Fibroblast of the aortic adventitia (primary cell): ENCODE results near the gene VPS35L. TPM values are rescaled to one million over a fixed set of nuclear protein-coding genes. Genes with fewer than 3 reads are reported as not detected.

ENCODE experiments used
- DNase-seq: peaks from one replicate; pipeline ENCODE4 v3.0.0-alpha.2; 2010; ENCODE audit warnings: low read depth
- H3K4me3 ChIP-seq: 2 replicates; pipeline ENCODE4 v1.5.1; 2011; ENCODE audit warnings: low read depth, mild to moderate bottlenecking, control low read depth, low read length, moderate library complexity
- total RNA-seq: library from RNA; depleted of rRNA; stranded (reverse); fragments of >200 nt; gene quantifications from 2 replicates; pipeline ENCODE4 v1.2.3, GENCODE V29; 2012; ENCODE audit warnings: low replicate concordance
- TF ChIP-seq, protein P1 (sequence below): IDR thresholded peaks from 2 replicates; pipeline ENCODE4 v1.5.1; 2011; ENCODE audit warnings: mild to moderate bottlenecking, low read length, control low read depth, inconsistent platforms; ENCODE audit not compliant: insufficient read depth

Gene VPS35L
- total RNA-seq, 1 donor = 67.7 TPM

DNA sequence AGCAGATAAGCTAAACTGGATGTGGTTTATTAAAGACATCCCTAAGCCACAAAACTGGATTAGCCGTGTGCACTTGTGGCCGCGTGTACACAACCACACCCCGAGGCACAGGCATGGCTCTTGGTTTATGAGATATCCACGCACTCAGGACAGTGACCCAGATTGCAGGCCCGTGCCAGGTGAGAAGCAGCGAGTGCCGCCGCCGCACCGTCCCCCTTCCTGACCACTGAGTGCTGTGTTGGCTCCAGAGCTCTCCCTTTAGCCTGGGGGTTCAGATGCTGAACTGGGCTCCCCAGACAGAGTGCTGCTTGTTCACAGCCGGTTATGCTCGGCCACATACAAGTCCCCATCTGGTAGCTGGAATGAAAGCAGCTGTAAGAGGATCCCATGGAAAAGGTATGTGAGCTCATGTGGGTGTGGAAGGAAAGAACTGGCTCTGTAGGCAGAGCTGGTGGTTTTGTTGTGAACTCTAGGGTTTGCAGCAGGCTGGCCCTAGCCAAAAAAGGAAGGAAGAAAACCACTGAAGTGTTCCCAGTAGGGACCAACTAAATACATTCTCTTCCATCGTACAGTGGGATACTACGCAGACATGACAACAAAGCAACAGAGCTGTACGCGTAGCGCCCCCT lies 133.0 kb downstream of the VPS35L start:
- TF ChIP-seq, protein P1, sequence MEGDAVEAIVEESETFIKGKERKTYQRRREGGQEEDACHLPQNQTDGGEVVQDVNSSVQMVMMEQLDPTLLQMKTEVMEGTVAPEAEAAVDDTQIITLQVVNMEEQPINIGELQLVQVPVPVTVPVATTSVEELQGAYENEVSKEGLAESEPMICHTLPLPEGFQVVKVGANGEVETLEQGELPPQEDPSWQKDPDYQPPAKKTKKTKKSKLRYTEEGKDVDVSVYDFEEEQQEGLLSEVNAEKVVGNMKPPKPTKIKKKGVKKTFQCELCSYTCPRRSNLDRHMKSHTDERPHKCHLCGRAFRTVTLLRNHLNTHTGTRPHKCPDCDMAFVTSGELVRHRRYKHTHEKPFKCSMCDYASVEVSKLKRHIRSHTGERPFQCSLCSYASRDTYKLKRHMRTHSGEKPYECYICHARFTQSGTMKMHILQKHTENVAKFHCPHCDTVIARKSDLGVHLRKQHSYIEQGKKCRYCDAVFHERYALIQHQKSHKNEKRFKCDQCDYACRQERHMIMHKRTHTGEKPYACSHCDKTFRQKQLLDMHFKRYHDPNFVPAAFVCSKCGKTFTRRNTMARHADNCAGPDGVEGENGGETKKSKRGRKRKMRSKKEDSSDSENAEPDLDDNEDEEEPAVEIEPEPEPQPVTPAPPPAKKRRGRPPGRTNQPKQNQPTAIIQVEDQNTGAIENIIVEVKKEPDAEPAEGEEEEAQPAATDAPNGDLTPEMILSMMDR = no peak
- H3K4me3 ChIP-seq = no peak overlapping the region
- no peak for DNase-seq

DNA sequence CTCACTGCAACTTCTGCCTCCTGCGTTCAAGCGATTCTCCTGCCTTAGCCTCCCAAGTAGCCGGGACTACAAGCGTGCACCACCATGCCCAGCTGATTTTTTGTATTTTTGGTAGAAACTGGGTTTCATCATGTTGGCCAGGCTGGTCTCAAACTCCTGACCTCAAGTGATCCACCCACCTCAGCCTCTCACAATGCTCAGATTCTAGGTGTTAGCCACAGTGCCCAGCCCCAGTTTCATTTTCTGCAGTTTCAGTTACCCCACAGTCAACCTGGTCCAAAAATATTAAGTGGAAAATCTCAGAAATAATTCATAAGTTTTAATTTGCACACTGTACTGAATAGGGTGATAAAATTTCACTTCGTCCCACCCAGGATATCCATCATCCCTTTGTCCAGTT lies 133.8 kb downstream of the VPS35L start:
- DNase-seq = no peak
- H3K4me3 ChIP-seq = no peak overlapping the region
- TF ChIP-seq, protein P1 = no peak

DNA sequence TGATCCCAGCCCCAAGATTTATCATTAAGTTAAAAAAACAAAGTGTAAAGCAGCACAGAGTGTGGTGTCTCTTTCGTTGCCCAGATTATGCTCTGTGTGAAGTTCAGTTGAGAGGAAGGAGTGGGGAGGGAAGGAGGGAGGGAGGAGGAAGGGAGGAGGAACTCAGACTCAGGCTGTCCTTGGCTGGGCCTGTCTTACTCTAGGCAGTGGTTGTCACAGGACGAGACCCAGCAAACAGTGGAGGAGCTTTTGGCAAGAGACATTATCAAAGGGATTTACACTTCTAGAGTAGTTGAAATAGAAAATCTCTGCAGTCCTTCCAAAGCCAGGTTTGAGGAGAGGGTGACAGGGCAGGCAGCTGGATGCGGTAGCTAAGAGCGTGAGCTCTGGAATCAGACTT lies 134.7 kb downstream of the VPS35L start:
- no peak overlapping the region for H3K4me3 ChIP-seq
- TF ChIP-seq, protein P1 = no peak
- DNase-seq = no peak

DNA sequence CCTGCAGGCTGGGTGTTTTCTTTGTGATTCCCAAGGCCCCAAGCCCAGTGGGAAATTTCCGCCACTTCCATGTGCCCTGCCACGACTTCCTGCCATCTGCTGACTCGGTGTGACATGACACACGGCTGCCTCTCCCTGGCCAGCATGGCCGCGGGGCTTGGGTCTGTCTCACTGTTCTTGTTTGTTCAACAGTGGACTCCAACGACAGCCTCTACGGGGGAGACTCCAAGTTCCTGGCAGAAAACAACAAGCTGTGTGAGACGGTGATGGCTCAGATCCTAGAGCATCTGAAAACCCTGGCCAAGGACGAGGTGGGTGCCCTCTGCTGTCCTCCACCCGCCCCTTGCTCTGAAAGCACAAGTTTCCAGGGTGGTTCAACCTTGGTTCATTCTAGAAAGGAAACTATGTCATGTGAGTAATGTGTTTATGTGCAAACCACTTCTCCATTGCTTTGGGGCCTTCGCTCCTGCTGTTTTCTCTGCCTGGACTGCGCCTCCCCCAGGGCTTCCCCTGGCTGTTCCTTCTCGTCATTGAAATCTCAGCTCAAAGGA lies 135.7 kb downstream of the VPS35L start:
- DNase-seq = no peak
- TF ChIP-seq, protein P1 = no peak
- H3K4me3 ChIP-seq = no peak overlapping the region

DNA sequence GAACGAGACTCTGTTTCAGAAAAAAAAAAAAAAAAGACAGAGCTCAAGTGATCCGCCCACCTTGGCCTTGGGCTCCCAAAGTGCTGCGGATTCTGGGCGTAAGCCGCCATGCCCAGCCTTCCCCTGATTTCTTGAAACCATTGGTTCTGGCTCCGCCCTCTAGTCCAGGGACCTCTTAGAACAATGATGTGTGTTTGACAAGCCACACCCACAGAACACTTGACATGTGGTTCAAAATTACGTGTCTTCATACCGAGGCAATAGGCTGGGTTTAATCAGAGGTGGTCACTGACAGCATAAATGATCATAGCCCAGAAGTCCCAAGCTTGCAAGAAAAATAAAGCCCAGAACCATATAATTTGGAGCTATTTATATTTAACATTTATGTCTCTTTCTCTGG lies 139.5 kb downstream of the VPS35L start:
- H3K4me3 ChIP-seq = no peak overlapping the region
- DNase-seq = no peak
- TF ChIP-seq, protein P1 = no peak

DNA sequence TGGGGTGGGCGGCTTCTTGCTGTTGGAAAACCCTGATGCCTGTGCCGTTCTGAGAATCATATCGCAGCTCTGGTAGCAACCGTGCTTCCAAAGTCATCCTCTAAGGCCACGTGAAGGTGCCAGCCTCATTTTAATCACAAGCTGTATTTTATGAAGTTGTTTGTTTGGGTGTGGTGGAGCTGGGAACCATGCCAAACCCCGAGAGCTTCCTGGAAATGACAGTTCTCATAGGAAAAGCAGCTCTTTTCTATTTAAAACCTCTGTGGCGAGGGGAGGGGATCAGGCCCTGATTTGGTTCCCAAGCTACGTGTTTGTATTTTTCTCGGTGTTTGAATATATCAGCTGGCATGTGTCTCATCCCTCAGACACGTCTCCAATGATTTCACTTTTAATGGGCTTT lies 140.8 kb downstream of the VPS35L start:
- TF ChIP-seq, protein P1 = no peak
- no peak overlapping the region for H3K4me3 ChIP-seq
- DNase-seq = peak; percentile 94

DNA sequence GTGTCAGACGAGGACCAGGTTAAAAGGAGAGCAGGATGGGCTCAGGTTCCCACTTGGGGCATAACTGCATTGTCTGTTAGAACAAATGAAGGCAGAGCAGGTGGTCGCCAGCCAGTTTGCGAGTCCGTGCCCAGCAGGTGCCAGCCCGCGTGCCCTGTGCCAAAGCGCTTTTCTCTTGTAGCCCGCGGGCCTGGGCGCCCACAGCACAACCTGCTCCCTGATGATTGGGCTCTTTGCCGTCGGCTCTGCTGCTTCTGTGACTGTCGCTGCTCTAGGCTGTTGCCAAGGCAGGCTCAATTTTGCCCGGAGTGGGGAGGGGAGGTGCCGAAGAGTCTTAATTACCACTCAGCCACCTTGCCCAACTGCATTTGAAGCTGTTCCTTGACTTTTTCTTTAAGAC lies 141.5 kb downstream of the VPS35L start:
- no peak for DNase-seq
- no peak overlapping the region for H3K4me3 ChIP-seq
- TF ChIP-seq, protein P1 = no peak
